Measurements from ENCODE around the gene TOP1. TPM values are rescaled to one million over a fixed set of nuclear protein-coding genes. Genes with fewer than 3 reads are reported as not detected.

The TOP1 gene
- total RNA-seq, 1 experiment from 2014 or later: 81.8 TPM

- TF ChIP-seq ATF6 (CRISPR knock-in tag; IDR thresholded peaks at IDR 0.05) (no peak), ZNF138 (CRISPR knock-in tag; conservative IDR thresholded peaks at IDR 0.05) (no peak), ZNF281 (CRISPR knock-in tag; IDR thresholded peaks at IDR 0.05) (no peak), SP1 (CRISPR knock-in tag; conservative IDR thresholded peaks at IDR 0.05) (no peak), SOX15 (CRISPR knock-in tag; IDR thresholded peaks at IDR 0.05) (no peak)
- TF ChIP-seq, protein P1, sequence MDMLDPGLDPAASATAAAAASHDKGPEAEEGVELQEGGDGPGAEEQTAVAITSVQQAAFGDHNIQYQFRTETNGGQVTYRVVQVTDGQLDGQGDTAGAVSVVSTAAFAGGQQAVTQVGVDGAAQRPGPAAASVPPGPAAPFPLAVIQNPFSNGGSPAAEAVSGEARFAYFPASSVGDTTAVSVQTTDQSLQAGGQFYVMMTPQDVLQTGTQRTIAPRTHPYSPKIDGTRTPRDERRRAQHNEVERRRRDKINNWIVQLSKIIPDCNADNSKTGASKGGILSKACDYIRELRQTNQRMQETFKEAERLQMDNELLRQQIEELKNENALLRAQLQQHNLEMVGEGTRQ (CRISPR knock-in tag; IDR thresholded peaks at IDR 0.05): no peak
Measured at GRCh38 chr20:41054070-41054846, 25.6 kb downstream of the TOP1 start (continued).

- Mint-ChIP-seq H3K27ac (no peak overlapping the region), H3K36me3 (no peaks in the 10 kb centered on the region), H3K4me3 (no peak overlapping the region), H3K9me3 (no peaks in the 10 kb centered on the region), H3K4me1 (peaks cover 65% of the 10 kb centered on the region), H3K27me3 (ENCODE audit: low read depth) (no peaks in the 10 kb centered on the region)
- ATAC-seq (no peak), DNase-seq (ENCODE audit: low spot score) (no peak)
- ChIA-PET POLR2A (no interaction called here), CTCF (interaction anchor here (1.0 to 3.1 kb wide), 2 partner anchors 41 to 64 kb away, joined by 3 to 22 read pairs; no protein-coding TSS in a partner anchor)
- TF ChIP-seq TEAD4 (CRISPR knock-in tag; IDR thresholded peaks at IDR 0.05): no peak
- no peak for TF ChIP-seq AR (CRISPR knock-in tag; IDR thresholded peaks at IDR 0.05)
- no peak for TF ChIP-seq ZNF121 (CRISPR knock-in tag; IDR thresholded peaks at IDR 0.05)
Measured at GRCh38 chr20:41054847-41055230, 26.2 kb downstream of the TOP1 start.

DNA sequence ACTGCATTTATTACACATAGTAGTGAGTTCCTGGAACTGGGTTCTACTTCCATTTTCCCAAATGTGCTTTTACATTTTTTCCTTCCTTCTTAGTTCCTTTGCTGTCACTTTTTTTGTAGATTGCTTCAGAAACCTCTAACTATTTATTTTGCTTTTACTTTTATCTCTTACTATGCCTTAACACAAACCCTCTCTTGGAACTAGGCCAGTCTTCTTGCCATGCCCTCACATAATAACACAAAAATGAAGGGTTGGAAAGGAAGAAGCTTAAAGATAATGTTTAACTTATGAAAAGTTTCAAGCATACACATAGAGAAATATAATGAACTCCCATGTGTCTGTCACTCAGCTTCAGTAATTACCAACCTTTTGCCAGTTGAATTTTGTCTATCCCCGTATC lies 27.1 kb downstream of the TOP1 start:
- Mint-ChIP-seq H3K4me3 (no peak overlapping the region), H3K27ac (no peak overlapping the region), H3K4me1 (peaks cover 56% of the 10 kb centered on the region), H3K9me3 (no peaks in the 10 kb centered on the region), H3K27me3 (ENCODE audit: low read depth) (no peaks in the 10 kb centered on the region), H3K36me3 (no peaks in the 10 kb centered on the region)
- ATAC-seq (no peak), DNase-seq (ENCODE audit: low spot score) (no peak)
- ChIA-PET CTCF (interaction anchor here (1.6 kb wide), 1 partner anchor 90 kb away, joined by 3 read pairs; no protein-coding TSS in a partner anchor), POLR2A (no interaction called here)
- TF ChIP-seq SOX15 (CRISPR knock-in tag; IDR thresholded peaks at IDR 0.05) (no peak), HMGA2 (CRISPR knock-in tag; IDR thresholded peaks at IDR 0.05) (no peak)
- TF ChIP-seq, protein P2, sequence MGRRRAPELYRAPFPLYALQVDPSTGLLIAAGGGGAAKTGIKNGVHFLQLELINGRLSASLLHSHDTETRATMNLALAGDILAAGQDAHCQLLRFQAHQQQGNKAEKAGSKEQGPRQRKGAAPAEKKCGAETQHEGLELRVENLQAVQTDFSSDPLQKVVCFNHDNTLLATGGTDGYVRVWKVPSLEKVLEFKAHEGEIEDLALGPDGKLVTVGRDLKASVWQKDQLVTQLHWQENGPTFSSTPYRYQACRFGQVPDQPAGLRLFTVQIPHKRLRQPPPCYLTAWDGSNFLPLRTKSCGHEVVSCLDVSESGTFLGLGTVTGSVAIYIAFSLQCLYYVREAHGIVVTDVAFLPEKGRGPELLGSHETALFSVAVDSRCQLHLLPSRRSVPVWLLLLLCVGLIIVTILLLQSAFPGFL (CRISPR knock-in tag; IDR thresholded peaks at IDR 0.05; ENCODE audit: borderline replicate concordance): no peak

Data from WTC11 (cell line).